ENCODE data around the gene SAMSN1.

DNA sequence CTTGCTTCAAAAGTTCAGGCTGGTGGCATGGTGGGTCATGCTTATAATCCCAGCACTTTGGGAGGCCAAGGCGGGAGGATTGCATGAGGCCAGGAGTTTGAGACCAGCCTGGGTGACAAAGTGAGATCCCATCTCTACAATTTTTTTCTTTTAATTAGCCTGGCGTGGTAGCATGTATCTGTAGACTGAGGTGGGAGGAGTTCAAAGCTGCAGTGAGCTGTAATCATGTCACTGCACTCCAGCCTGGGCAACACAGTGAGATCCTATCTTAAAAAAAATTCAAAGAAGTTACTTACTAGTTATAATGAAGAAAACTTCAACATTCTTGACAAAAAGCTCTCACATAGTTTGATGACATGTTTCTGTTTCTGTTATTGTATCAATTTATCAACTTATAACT is 45.2 kb downstream of the SAMSN1 start:
- TF ChIP-seq, protein P1, sequence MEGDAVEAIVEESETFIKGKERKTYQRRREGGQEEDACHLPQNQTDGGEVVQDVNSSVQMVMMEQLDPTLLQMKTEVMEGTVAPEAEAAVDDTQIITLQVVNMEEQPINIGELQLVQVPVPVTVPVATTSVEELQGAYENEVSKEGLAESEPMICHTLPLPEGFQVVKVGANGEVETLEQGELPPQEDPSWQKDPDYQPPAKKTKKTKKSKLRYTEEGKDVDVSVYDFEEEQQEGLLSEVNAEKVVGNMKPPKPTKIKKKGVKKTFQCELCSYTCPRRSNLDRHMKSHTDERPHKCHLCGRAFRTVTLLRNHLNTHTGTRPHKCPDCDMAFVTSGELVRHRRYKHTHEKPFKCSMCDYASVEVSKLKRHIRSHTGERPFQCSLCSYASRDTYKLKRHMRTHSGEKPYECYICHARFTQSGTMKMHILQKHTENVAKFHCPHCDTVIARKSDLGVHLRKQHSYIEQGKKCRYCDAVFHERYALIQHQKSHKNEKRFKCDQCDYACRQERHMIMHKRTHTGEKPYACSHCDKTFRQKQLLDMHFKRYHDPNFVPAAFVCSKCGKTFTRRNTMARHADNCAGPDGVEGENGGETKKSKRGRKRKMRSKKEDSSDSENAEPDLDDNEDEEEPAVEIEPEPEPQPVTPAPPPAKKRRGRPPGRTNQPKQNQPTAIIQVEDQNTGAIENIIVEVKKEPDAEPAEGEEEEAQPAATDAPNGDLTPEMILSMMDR (IDR thresholded peaks at IDR 0.05): no peak
- no peak for TF ChIP-seq POLR2A (IDR thresholded peaks at IDR 0.05)
